Measurements from ENCODE around the gene HSD3B7.

HSD3B7 gene

GRCh38 chr16:31003744-31004143 is 18.7 kb downstream of the HSD3B7 start:
- Histone ChIP-seq H3K4me3 (ENCODE audit: low read depth, low read length) (no peak overlapping the region), H3K27me3 (ENCODE audit: insufficient read depth, low read depth, severe bottlenecking) (no peaks in the 10 kb centered on the region), H3K36me3 (peaks cover 4% of the 10 kb centered on the region; the same call in 1 of the 2 replicates), H3K9me3 (ENCODE audit: severe bottlenecking) (no peaks in the 10 kb centered on the region), H3K27ac (peak overlapping the region; percentile 87)
- no peak for DNase-seq
- no peak for TF ChIP-seq CTCF (IDR thresholded peaks at IDR 0.05; ENCODE audit: low read depth, low read length)

- TF ChIP-seq CTCF (IDR thresholded peaks at IDR 0.05; ENCODE audit: low read depth, low read length): no peak
- H3K4me3 ChIP-seq (ENCODE audit: low read depth, low read length): no peak overlapping the region
- no peaks in the 10 kb centered on the region for H3K9me3 ChIP-seq (ENCODE audit: severe bottlenecking)
- peaks cover 4% of the 10 kb centered on the region; the same call in 1 of the 2 replicates for H3K36me3 ChIP-seq
- no peaks in the 10 kb centered on the region for H3K27me3 ChIP-seq (ENCODE audit: insufficient read depth, low read depth, severe bottlenecking)
- no peak overlapping the region for H3K27ac ChIP-seq
- DNase-seq: no peak
Observed at GRCh38 chr16:31004658-31005057, 19.7 kb downstream of the HSD3B7 start.

GRCh38 chr16:31005350-31006085 is 20.5 kb downstream of the HSD3B7 start:
- peaks cover 4% of the 10 kb centered on the region; the same call in 1 of the 2 replicates for H3K36me3 ChIP-seq
- peak overlapping the region; percentile 94 for H3K27ac ChIP-seq
- no peaks in the 10 kb centered on the region for H3K27me3 ChIP-seq (ENCODE audit: insufficient read depth, low read depth, severe bottlenecking)
- DNase-seq: peak; percentile 58
- peak overlapping the region; percentile 2 for H3K4me3 ChIP-seq (ENCODE audit: low read depth, low read length)
- no peaks in the 10 kb centered on the region for H3K9me3 ChIP-seq (ENCODE audit: severe bottlenecking)
- no peak for TF ChIP-seq CTCF (IDR thresholded peaks at IDR 0.05; ENCODE audit: low read depth, low read length)

GRCh38 chr16:31006086-31006385 is 21.0 kb downstream of the HSD3B7 start:
- Histone ChIP-seq H3K27ac (peak overlapping the region; percentile 94), H3K27me3 (ENCODE audit: insufficient read depth, low read depth, severe bottlenecking) (no peaks in the 10 kb centered on the region), H3K36me3 (no peaks in the 10 kb centered on the region), H3K4me3 (ENCODE audit: low read depth, low read length) (peak overlapping the region; percentile 2), H3K9me3 (ENCODE audit: severe bottlenecking) (no peaks in the 10 kb centered on the region)
- no peak for TF ChIP-seq CTCF (IDR thresholded peaks at IDR 0.05; ENCODE audit: low read depth, low read length)
- DNase-seq: peak; percentile 85

GRCh38 chr16:31006589-31006988 is 21.6 kb downstream of the HSD3B7 start:
- DNase-seq: no peak
- TF ChIP-seq CTCF (IDR thresholded peaks at IDR 0.05; ENCODE audit: low read depth, low read length): no peak
- H3K4me3 ChIP-seq (ENCODE audit: low read depth, low read length): no peak overlapping the region
- no peaks in the 10 kb centered on the region for H3K9me3 ChIP-seq (ENCODE audit: severe bottlenecking)
- no peaks in the 10 kb centered on the region for H3K27me3 ChIP-seq (ENCODE audit: insufficient read depth, low read depth, severe bottlenecking)
- H3K36me3 ChIP-seq: no peaks in the 10 kb centered on the region
- H3K27ac ChIP-seq: peak overlapping the region; percentile 94

- Histone ChIP-seq H3K4me3 (ENCODE audit: low read depth, low read length) (no peak overlapping the region), H3K27me3 (ENCODE audit: insufficient read depth, low read depth, severe bottlenecking) (no peaks in the 10 kb centered on the region), H3K9me3 (ENCODE audit: severe bottlenecking) (no peaks in the 10 kb centered on the region), H3K36me3 (no peaks in the 10 kb centered on the region), H3K27ac (peak overlapping the region; percentile 94)
- no peak for DNase-seq
- TF ChIP-seq CTCF (IDR thresholded peaks at IDR 0.05; ENCODE audit: low read depth, low read length): no peak
Observed at GRCh38 chr16:31007684-31008083, 22.7 kb downstream of the HSD3B7 start.
